Dermis lymphatic vessel endothelial cell (primary cell): ENCODE results near the gene PITX2. TPM values are rescaled to one million over a fixed set of nuclear protein-coding genes. Genes with fewer than 3 reads are reported as not detected.

Source experiments
- total RNA-seq: library from RNA; depleted of rRNA; stranded (reverse); fragments of >200 nt; gene quantifications from 2 replicates; pipeline ENCODE4 v1.2.1, GENCODE V29; 2014

PITX2 gene
- 0.09 and 0.11 TPM in 2 replicates for total RNA-seq

DNA sequence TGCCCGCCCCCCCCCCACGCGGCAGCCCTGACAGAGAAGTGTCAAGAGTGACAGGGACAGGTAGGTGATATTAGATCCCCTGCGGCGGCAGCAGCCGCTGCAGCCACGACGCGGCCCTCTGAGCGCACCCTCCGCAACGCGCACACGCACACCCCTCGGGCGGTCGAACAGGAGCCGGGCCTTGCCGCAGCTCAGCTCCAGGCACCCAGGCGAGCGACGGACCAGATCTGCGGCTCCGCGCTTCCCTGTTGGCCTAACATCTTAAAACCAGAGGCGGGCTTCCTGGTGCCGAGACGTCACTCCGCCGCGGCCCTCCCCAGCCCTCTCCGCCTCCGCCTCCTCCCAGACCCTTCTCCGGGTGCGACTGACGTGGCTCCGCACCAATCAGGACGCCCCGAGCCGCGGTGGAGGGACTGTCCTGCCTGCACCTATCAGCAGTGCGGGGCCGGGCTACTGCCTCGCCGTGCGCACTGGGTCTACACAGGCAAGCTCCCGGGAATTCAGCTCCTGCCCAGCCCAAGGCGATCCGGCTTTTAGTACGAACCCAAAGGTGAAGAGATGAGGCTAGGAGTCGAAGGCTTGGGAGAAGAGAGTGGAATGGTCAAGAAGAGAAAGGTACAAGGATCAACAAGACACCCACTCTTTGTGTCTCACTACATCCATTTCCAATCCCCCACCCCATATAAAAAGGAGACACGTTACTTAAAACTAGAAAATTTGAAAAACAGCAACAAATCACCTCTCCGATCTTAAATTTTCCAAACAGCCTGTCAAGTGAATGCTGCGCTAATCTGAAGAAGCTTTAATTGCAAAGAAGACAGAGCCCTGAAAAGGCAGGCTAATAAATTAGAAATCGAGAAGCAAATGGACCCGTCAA is at the start of gene PITX2:
PITX2 (minus strand) TSS at position 237 of the 877 bp plus-strand sequence. CDS start 617 bp downstream, outside the sequence.

Other genes with a start within 250 kb of the PITX2 start
- 0.17 and 0.33 TPM in 2 replicates for gene ENPEP, start 146.9 kb downstream of the PITX2 start, total RNA-seq